ENCODE data around the gene TSPEAR. TPM values are rescaled to one million over a fixed set of nuclear protein-coding genes. Genes with fewer than 3 reads are reported as not detected.
"Not testable (repeated sequence)": the region's sequence is repeated elsewhere in the genome, so short reads cannot be mapped to it uniquely, and the experiment has no call there.

Gene TSPEAR
- total and polyA plus RNA-seq, 7 experiments from 2014 or later = 0.07 TPM; not detected in 6

DNA sequence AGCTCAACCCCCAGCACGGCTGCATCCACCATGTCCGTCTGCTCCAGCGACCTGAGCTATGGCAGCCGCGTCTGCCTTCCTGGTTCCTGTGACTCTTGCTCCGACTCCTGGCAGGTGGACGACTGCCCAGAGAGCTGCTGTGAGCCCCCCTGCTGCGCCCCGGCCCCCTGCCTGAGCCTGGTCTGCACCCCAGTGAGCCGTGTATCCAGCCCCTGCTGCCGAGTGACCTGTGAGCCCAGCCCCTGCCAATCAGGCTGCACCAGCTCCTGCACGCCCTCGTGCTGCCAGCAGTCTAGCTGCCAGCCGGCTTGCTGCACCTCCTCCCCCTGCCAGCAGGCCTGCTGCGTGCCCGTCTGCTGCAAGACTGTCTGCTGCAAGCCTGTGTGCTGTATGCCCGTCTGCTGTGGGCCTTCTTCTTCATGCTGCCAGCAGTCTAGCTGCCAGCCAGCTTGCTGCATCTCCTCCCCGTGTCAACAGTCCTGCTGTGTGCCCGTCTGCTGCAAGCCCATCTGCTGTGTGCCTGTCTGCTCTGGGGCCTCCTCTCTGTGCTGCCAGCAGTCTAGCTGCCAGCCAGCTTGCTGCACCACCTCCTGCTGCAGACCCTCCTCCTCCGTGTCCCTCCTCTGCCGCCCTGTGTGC lies 14.1 kb downstream of the TSPEAR start, which contains the start of gene KRTAP10-12:
KRTAP10-12 (plus strand) TSS at position 1 of the 639 bp plus-strand sequence; CDS start at position 31, 30 bp downstream.
- CTCF ChIA-PET = interaction anchor here (0.7 kb wide), 1 partner anchor 187 kb away, joined by 4 read pairs; no protein-coding TSS in a partner anchor
- H3K27me3 Mint-ChIP-seq = peaks cover 45 to 73% (median 48%) of the 10 kb centered on the region in 5 donors
- ATAC-seq; H3K4me3 ChIP-seq (ENCODE audit: low read length); H3K27me3 ChIP-seq (ENCODE audit: control insufficient read depth in 2 of 2, insufficient read depth in 2 of 2, low read length in 2 of 2); DNase-seq; H3K36me3 Mint-ChIP-seq; H3K4me1 ChIP-seq (ENCODE audit: control insufficient read depth in 2 of 2, insufficient read depth in 2 of 2, low read length in 2 of 2); H3K36me3 ChIP-seq (ENCODE audit: control insufficient read depth in 2 of 3, insufficient read depth in 3 of 3, low read length in 3 of 3); H3K9me3 ChIP-seq (ENCODE audit: control insufficient read depth in 2 of 3, low read length in 3 of 3); H3K27ac ChIP-seq (ENCODE audit: low read depth, low read length): not testable (repeated sequence)
- H3K27ac Mint-ChIP-seq = peak within 1 kb of the TSS in 4 of 9 donors; percentile 24 to 82 (median 44)
- H3K4me3 Mint-ChIP-seq = peak within 1 kb of the TSS in 1 of 10 donors; percentile 42
- intact Hi-C loops (cut with micrococcal nuclease) = loop anchor here in 1 of 2 donors (10.0 kb wide), 1 partner anchor 152 kb away; the partner anchor contains the start of gene KRTAP10-1
- H3K4me1 Mint-ChIP-seq = peaks cover 2 to 24% (median 12%) of the 10 kb centered on the region in 7 donors
- POLR2A ChIA-PET = interaction anchor here (1.1 kb wide), 1 partner anchor 79 kb away, joined by 4 read pairs; no protein-coding TSS in a partner anchor
- peaks cover 0 to 13% (median 9%) of the 10 kb centered on the region in 11 donors for H3K9me3 Mint-ChIP-seq

DNA sequence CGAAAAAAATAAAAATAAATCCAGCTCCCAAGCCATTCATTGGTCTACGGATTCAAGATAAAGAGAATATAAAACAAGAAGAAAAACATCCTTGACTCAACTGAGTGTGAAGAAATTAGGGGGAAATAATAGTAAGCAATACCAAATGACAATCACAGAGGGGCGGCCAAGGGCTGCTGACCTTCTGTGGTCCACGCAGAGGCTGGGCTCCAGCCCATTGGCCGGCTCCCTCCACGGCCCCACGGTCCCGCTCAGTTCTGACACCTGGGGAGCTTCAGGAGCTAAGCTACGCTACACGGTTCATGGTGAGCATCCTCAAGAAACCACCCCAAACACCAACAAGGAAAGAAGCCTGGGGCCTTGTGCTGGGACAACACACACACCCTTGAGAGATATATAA lies 14.8 kb downstream of the TSPEAR start:
- peaks cover 2 to 31% (median 16%) of the 10 kb centered on the region in 7 donors for H3K4me1 Mint-ChIP-seq
- no peak overlapping the region for H3K4me3 Mint-ChIP-seq
- DNase-seq = no peak
- peak overlapping the region in 1 of 9 donors; percentile 24 for H3K27ac Mint-ChIP-seq
- H3K4me3 ChIP-seq (ENCODE audit: low read length) = no peak overlapping the region
- no peaks in the 10 kb centered on the region for H3K4me1 ChIP-seq (ENCODE audit: control insufficient read depth in 2 of 2, insufficient read depth in 2 of 2, low read length in 2 of 2)
- H3K9me3 ChIP-seq (ENCODE audit: control insufficient read depth in 2 of 3, low read length in 3 of 3) = no peaks in the 10 kb centered on the region
- intact Hi-C loops (cut with micrococcal nuclease) = loop anchor here in 1 of 2 donors (10.0 kb wide), 1 partner anchor 152 kb away; the partner anchor contains the start of gene KRTAP10-1
- peaks cover 0 to 2% of the 10 kb centered on the region in 2 donors for H3K27me3 ChIP-seq (ENCODE audit: control insufficient read depth in 2 of 2, insufficient read depth in 2 of 2, low read length in 2 of 2)
- ATAC-seq = no peak
- CTCF ChIA-PET = interaction anchor here (0.5 to 0.6 kb wide), 2 partner anchors 363 to 733 kb away, joined by 3 read pairs; no protein-coding TSS in a partner anchor
- POLR2A ChIA-PET = interaction anchor here (1.1 kb wide), 1 partner anchor 78 kb away, joined by 4 read pairs; no protein-coding TSS in a partner anchor
- peaks cover 38 to 73% (median 43%) of the 10 kb centered on the region in 5 donors for H3K27me3 Mint-ChIP-seq
- no peaks in the 10 kb centered on the region for H3K36me3 ChIP-seq (ENCODE audit: control insufficient read depth in 2 of 3, insufficient read depth in 3 of 3, low read length in 3 of 3)
- no peak overlapping the region for H3K27ac ChIP-seq (ENCODE audit: low read depth, low read length)
- H3K9me3 Mint-ChIP-seq = peaks cover 0 to 19% (median 8%) of the 10 kb centered on the region in 11 donors
- peaks cover 0 to 9% (median 3%) of the 10 kb centered on the region in 5 donors for H3K36me3 Mint-ChIP-seq

GRCh38 chr21:44695641-44696040 lies 15.7 kb downstream of the TSPEAR start:
- peak overlapping the region in 1 of 9 donors; percentile 82 for H3K27ac Mint-ChIP-seq
- H3K36me3 Mint-ChIP-seq = peaks cover 0 to 9% (median 3%) of the 10 kb centered on the region in 5 donors
- ATAC-seq = no peak

GRCh38 chr21:44695184-44695583 lies 16.2 kb downstream of the TSPEAR start:
- DNase-seq (no peak), ATAC-seq (no peak)
- Mint-ChIP-seq H3K9me3 (peaks cover 0 to 19% (median 8%) of the 10 kb centered on the region in 11 donors), H3K27me3 (peaks cover 27 to 72% (median 34%) of the 10 kb centered on the region in 5 donors), H3K27ac (peak overlapping the region in 2 of 9 donors; percentile 25 to 41), H3K4me1 (peaks cover 2 to 38% (median 23%) of the 10 kb centered on the region in 7 donors), H3K36me3 (peaks cover 0 to 9% (median 3%) of the 10 kb centered on the region in 5 donors), H3K4me3 (peak overlapping the region in 1 of 10 donors; percentile 25)
- intact Hi-C loops (cut with micrococcal nuclease) = loop anchor here in 1 of 2 donors (10.0 kb wide), 1 partner anchor 150 kb away; the partner anchor contains the start of gene KRTAP10-1
- ChIA-PET CTCF (no interaction called here), POLR2A (no interaction called here)
- Histone ChIP-seq H3K36me3 (ENCODE audit: control insufficient read depth in 2 of 3, insufficient read depth in 3 of 3, low read length in 3 of 3) (no peaks in the 10 kb centered on the region), H3K4me3 (ENCODE audit: low read length) (no peak overlapping the region), H3K4me1 (ENCODE audit: control insufficient read depth in 2 of 2, insufficient read depth in 2 of 2, low read length in 2 of 2) (no peaks in the 10 kb centered on the region), H3K27ac (ENCODE audit: low read depth, low read length) (no peak overlapping the region), H3K27me3 (ENCODE audit: control insufficient read depth in 2 of 2, insufficient read depth in 2 of 2, low read length in 2 of 2) (peaks cover 0 to 2% of the 10 kb centered on the region in 2 donors), H3K9me3 (ENCODE audit: control insufficient read depth in 2 of 3, low read length in 3 of 3) (no peaks in the 10 kb centered on the region)

More at GRCh38 chr21:44695641-44696040, 15.7 kb downstream of the TSPEAR start:
- Mint-ChIP-seq H3K27me3 (peaks cover 29 to 72% (median 35%) of the 10 kb centered on the region in 5 donors), H3K9me3 (peaks cover 0 to 19% (median 8%) of the 10 kb centered on the region in 11 donors), H3K4me1 (peaks cover 2 to 38% (median 23%) of the 10 kb centered on the region in 7 donors), H3K4me3 (no peak overlapping the region)
- ChIA-PET POLR2A (no interaction called here), CTCF (no interaction called here)
- Histone ChIP-seq H3K9me3 (ENCODE audit: control insufficient read depth in 2 of 3, low read length in 3 of 3) (no peaks in the 10 kb centered on the region), H3K36me3 (ENCODE audit: control insufficient read depth in 2 of 3, insufficient read depth in 3 of 3, low read length in 3 of 3) (no peaks in the 10 kb centered on the region), H3K27me3 (ENCODE audit: control insufficient read depth in 2 of 2, insufficient read depth in 2 of 2, low read length in 2 of 2) (peaks cover 0 to 2% of the 10 kb centered on the region in 2 donors), H3K27ac (ENCODE audit: low read depth, low read length) (no peak overlapping the region), H3K4me3 (ENCODE audit: low read length) (no peak overlapping the region), H3K4me1 (ENCODE audit: control insufficient read depth in 2 of 2, insufficient read depth in 2 of 2, low read length in 2 of 2) (no peaks in the 10 kb centered on the region)
- no peak for DNase-seq
- intact Hi-C loops (cut with micrococcal nuclease) = loop anchor here in 1 of 2 donors (10.0 kb wide), 1 partner anchor 151 kb away; the partner anchor contains the start of gene KRTAP10-1

DNA sequence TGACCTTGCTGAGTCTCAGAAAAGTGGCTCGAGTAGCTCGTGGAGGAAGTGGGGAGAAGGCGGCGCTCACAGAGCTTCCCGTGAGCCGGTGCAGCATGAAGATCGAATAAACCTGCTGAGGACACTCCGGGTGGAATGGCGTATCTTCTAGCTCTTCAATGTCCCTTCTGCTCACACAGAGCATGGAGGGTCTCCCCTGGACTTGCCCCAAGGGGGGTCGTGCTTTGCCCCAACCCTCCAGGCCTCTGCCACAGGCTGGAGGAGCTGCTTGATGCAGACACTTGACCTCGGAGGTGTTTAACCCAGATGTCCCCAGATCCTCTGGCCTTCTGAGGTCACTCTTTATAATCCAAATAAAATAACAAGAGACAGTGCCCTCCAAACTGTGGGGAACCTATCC lies 16.6 kb downstream of the TSPEAR start:
- Mint-ChIP-seq H3K4me1 (peaks cover 2 to 38% (median 23%) of the 10 kb centered on the region in 7 donors), H3K9me3 (peaks cover 0 to 19% (median 8%) of the 10 kb centered on the region in 11 donors), H3K4me3 (peak overlapping the region in 1 of 10 donors; percentile 25), H3K36me3 (peaks cover 0 to 9% (median 3%) of the 10 kb centered on the region in 5 donors), H3K27me3 (peaks cover 23 to 72% (median 30%) of the 10 kb centered on the region in 5 donors), H3K27ac (peak overlapping the region in 3 of 9 donors; percentile 2 to 41 (median 40))
- Histone ChIP-seq H3K4me3 (ENCODE audit: low read length) (no peak overlapping the region), H3K9me3 (ENCODE audit: control insufficient read depth in 2 of 3, low read length in 3 of 3) (no peaks in the 10 kb centered on the region), H3K36me3 (ENCODE audit: control insufficient read depth in 2 of 3, insufficient read depth in 3 of 3, low read length in 3 of 3) (no peaks in the 10 kb centered on the region), H3K27me3 (ENCODE audit: control insufficient read depth in 2 of 2, insufficient read depth in 2 of 2, low read length in 2 of 2) (peaks cover 0 to 2% of the 10 kb centered on the region in 2 donors), H3K27ac (ENCODE audit: low read depth, low read length) (no peak overlapping the region), H3K4me1 (ENCODE audit: control insufficient read depth in 2 of 2, insufficient read depth in 2 of 2, low read length in 2 of 2) (no peaks in the 10 kb centered on the region)
- intact Hi-C loops (cut with micrococcal nuclease) = loop anchor here in 1 of 2 donors (5.0 to 10.0 kb wide), 2 partner anchors 37 to 150 kb away; partner anchors contain the start of genes KRTAP10-1 and KRTAP12-3
- DNase-seq (peak in 1 of 9 donors; percentile 18), ATAC-seq (no peak)
- CTCF ChIA-PET = no interaction called here
- POLR2A ChIA-PET = interaction anchor here (0.5 kb wide), 1 partner anchor 98 kb away, joined by 3 read pairs; no protein-coding TSS in a partner anchor

GRCh38 chr21:44692798-44693512 lies 18.4 kb downstream of the TSPEAR start:
- intact Hi-C loops (cut with micrococcal nuclease) = loop anchor here in 1 of 2 donors (5.0 to 10.0 kb wide), 2 partner anchors 36 to 148 kb away; partner anchors contain the start of genes KRTAP10-1 and KRTAP12-3
- no peaks in the 10 kb centered on the region for H3K9me3 ChIP-seq (ENCODE audit: control insufficient read depth in 2 of 3, low read length in 3 of 3)
- Mint-ChIP-seq H3K4me1 (peaks cover 2 to 38% (median 21%) of the 10 kb centered on the region in 7 donors), H3K36me3 (peaks cover 0 to 5% (median 3%) of the 10 kb centered on the region in 5 donors), H3K27ac (no peak overlapping the region), H3K27me3 (peaks cover 8 to 60% (median 16%) of the 10 kb centered on the region in 5 donors), H3K9me3 (peaks cover 0 to 19% (median 8%) of the 10 kb centered on the region in 11 donors), H3K4me3 (no peak overlapping the region)
- H3K4me1 ChIP-seq (ENCODE audit: control insufficient read depth in 2 of 2, insufficient read depth in 2 of 2, low read length in 2 of 2) = no peaks in the 10 kb centered on the region
- DNase-seq = no peak
- H3K4me3 ChIP-seq (ENCODE audit: low read length) = no peak overlapping the region
- H3K36me3 ChIP-seq (ENCODE audit: control insufficient read depth in 2 of 3, insufficient read depth in 3 of 3, low read length in 3 of 3) = no peaks in the 10 kb centered on the region
- ATAC-seq = no peak
- POLR2A ChIA-PET = interaction anchor here (0.7 kb wide), 1 partner anchor 17 kb away, joined by 3 read pairs; no protein-coding TSS in a partner anchor
- H3K27me3 ChIP-seq (ENCODE audit: control insufficient read depth in 2 of 2, insufficient read depth in 2 of 2, low read length in 2 of 2) = peaks cover 0 to 1% of the 10 kb centered on the region in 2 donors
- CTCF ChIA-PET = no interaction called here
- H3K27ac ChIP-seq (ENCODE audit: low read depth, low read length) = no peak overlapping the region
